Renal pelvis (tissue), 4 donors: ENCODE results near the gene MAML1. TPM values are rescaled to one million over a fixed set of nuclear protein-coding genes. Genes with fewer than 3 reads are reported as not detected.
"Not testable (repeated sequence)": the region's sequence is repeated elsewhere in the genome, so short reads cannot be mapped to it uniquely, and the experiment has no call there.

Experiments
- DNase-seq: peaks from one replicate; pipeline ENCODE4 v3.0.0-alpha.2; 2013
- polyA plus RNA-seq, 3 donors: library from polyadenylated mRNA; unstranded; fragments of 120-200 nt; gene quantifications; one replicate each; pipeline ENCODE4 v1.2.1, GENCODE V29; 2013; ENCODE audit not compliant: insufficient read length in 3 of 3

MAML1 gene
- polyA plus RNA-seq, 3 donors: 41.0 to 51.1 (median 41.6) TPM

DNA sequence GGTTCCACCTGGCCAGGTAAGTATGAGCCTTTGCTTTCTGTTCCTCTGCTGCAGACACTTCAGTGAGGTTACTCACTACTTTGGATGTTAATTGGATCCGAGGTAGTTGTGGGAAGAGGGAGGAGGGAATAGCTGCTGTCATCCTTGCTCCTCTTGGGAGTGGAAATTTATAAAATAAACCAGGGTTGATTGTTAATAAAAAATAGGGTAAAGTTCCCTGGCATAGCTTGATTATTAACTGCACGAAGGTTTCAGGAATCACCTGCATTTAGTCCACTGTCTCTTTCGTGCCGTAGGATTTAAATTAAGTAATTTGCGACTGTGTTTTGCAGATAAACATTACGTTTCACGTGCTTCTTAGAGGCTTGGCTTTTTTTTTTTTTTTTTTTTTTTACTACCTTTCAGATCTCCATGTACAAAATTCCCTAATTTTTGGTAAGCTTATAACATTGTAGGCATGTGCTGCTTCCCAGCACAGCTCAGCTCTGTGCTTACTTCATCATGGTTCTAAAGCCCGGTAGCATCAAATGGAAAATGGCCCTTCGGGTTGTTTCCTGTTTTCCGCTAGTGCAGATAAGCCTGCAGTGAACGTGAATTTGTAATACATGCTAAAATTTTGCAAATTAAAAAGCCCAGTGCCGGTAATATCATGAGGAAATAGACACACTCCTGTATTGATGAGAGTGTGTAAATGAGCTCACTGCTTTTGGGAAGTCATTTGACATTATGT lies 34.3 kb downstream of the MAML1 start:
- no peak for DNase-seq

DNA sequence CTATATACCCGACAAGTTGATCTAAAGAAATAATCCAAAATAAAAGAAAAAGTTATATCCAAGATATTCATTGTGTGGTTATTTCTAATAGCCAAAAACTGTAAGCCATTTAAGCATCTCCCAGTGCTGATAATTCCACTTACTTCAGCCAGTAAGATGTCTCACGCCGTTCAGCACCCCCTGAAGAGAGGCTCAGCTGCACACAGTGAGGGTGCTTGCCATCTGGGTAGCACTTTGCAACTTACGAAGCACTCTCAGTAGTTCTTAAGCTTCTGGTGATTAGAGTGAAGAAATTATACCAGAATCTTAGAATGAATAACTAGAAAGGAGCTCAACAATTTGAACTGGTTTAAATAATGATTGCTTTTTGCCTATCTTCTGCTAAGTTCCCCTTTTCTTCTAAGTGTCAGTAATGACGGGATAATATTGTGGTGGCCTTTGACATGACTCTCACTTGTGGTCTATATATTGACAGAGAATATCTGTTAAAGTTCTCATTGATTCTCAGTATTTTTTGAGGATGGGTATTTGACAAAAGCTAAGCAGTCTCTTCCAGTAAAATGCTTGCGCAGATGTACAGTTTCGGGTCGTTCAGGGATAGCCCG lies 35.0 kb downstream of the MAML1 start:
- DNase-seq: no peak

DNA sequence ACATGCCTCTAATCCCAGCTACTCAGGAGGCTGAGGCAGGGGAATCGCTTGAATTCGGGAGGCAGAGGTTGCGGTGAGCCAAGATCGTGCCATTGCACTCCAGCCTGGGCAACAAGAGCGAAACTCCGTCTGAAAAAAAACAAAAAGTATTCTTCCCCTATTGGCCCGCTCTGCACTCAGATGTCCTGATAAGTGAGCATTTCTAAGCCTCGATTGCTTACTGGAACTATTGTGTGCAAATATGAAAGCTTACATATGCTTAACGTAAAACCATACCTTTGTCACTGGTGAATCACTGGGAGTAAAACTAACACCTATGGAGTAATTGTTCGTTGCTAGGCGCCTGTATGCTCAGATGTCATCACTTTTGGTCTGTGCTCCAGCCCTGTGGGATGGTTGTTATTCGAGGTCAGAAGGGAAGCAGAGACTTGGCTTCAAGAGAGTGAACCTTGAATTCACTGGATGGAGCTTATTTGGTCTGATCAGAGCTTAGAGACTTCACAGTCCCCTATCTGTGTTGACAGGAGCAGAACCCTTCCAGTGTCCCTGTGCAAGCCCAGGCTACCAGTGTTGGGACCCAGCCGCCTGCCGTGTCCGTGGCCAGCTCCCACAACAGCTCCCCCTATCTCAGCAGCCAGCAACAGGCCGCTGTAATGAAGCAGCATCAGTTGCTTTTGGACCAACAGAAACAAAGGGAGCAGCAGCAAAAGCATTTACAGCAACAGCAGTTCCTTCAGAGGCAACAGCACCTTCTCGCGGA lies 35.9 kb downstream of the MAML1 start:
- DNase-seq: no peak

DNA sequence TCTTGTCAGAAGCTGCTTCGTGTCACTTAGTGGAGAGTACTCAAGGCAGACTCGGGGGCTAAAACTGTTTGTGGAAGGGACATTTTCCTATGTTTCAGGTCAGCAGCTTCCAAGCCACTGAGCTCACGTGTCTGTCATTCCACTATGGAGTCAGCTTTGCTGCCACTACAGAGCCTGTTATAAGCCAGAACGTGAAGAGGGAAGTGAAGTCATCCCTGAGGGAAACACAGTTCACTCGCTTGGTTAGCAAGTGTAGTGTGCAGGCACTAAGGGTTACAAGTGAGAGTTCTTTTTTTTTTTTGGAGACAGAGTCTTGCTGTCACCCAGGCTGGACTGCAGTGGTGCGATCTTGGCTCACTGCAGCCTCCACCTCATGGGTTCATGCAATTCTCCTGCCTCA lies 36.6 kb downstream of the MAML1 start:
- DNase-seq: no peak

DNA sequence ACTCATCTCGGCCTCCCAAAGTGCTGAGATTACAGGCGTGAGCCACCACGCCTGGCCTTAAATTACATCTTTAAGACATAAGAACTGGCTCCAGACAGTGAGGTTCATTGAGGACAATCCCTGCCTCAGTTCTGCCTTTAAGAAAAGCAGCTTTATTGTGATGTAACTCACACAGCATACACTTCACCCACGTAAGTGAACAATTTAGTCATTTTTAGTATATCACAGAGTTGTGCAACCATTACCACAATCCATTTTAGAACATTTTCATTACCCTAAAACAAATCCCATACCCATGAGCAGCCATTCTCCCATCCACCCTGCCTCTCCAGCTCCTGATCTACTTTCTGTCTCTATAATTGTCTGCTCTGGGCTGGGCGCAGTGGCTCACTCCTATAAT lies 37.2 kb downstream of the MAML1 start:
- DNase-seq: no peak

DNA sequence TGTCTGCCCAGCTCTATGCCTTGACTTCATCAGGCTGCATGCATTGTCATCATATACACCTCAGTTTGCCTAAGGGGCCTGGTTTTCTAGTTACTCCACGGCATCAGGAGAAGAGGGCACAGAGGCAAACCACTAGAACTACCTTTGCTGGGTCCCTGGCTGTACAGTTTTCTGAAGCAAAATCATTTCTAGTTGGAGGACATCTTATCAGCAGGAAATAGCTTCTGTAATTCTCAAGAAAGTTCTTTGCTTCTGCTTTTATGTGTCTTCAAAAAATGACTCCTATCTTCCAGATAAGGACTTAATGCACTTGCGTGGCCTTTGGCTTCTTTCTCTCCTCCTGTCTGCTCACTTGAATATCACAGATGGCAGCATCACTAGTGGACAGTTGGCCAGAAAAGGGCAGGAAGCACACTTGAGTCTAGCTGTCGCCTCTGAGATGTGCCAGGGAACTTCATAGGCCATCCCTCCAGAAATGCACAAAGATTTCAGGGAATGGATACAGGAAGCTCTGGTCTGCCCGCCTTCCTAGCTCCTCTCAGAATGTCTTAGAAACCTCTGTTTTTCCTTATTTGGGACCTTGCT lies 38.8 kb downstream of the MAML1 start:
- no peak for DNase-seq

DNA sequence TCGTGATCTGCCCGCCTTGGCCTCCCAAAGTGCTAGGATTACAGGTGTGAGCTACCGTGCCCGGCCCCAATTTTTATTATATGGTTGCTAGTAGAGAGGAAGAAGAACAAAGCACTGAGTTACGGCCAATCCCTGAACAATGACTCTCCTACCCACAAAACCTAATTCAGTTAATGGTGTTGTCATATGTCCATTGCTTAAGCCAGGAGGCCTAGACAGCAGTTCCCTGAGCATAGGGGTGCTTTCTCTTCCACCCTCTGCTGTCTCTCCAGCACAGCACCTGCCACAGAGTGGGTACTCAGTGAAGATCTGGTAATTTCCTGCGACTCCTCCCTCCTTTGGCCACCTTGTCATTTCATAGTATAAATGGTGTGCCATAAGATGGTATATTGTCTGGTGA lies 39.7 kb downstream of the MAML1 start:
- no peak for DNase-seq

DNA sequence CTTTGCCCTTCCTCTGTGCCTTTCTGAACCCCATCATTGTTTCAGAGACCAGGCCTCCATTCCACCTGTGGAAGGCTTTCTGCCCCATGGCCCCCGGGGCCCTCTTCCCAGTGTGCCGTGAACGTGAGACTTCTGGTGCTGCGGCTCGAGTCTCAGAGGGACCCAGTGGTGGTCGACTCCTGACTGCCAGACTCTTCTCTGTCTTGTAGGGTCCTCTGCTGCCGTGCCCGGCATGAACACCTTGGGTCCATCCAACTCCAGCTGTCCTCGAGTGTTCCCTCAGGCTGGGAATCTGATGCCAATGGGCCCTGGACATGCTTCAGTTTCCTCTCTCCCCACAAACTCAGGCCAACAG lies 41.0 kb downstream of the MAML1 start:
- DNase-seq: no peak

DNA sequence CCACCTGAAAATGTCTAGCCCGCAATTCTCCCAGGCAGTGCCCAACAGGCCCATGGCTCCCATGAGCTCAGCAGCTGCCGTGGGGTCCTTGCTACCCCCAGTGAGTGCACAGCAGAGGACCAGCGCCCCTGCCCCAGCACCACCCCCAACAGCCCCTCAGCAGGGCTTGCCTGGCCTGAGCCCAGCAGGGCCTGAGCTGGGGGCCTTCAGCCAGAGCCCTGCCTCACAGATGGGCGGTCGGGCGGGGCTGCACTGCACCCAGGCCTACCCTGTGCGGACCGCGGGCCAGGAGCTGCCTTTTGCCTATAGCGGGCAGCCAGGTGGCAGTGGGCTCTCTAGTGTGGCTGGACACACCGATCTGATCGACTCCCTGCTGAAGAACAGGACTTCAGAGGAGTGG lies 41.8 kb downstream of the MAML1 start:
- no peak for DNase-seq

DNA sequence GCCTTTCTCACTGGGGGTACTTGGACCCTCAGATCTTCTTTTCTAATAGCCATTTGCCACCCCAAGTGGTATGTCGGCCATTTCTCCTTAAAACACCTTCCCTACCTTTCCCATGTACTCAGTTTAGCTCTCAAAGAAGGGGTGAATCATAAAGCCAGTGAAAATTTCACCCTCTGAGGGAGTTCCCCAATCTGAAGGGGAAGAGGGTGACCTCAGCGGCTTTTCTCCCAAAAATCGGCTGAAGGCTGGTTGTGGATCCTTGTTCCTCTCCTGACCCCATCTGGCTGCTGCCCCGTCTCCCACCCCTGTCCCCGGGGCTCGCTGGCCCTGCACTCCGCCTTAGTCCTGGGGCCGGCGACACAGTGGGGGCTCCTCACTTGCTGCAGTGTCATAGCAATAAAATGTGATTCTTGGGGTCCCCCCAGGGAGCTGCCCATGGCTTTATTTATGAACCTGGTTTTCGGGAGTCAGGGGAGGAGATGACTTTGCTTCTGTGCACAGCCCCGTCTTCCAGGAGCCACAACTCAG lies 43.9 kb downstream of the MAML1 start:
- DNase-seq: no peak

DNA sequence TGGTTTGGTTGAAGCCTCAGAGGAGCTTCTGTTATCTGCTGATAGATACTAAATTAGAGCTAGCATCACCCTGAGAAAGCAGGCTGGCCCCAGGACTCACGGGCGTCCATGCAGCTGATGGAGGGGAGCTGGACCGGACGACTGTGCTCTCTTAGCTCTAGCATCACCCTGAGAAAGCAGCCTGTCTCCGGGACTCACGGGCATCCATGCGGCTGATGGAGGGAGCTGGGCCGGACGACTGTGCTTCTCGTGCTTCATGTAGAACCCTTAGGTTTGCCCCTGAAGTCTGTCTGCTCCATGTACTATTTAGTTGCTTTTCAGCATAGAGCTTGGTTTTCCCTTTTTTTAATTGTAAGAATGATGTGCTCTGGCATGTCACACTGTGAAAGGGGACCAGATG lies 44.8 kb downstream of the MAML1 start:
- no peak for DNase-seq

DNA sequence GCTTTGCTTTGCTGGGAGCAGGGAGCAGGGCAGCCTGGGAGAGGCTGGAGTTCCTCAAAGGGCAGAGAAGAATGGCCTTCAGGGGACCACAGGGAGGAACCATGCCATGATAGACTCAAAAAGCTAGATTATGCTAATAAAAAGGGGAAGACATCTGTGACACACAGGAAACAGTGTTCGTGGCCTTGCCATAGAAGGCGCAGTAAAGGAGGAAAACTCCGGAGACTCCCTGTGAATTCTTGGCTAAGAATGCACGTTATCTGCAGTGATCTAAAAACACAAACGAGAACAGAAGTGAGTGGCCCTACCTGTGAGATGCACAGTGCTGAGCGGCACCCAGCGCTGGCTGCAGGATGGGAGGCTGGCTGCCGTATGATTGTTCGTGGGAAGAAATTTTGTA lies 45.3 kb downstream of the MAML1 start:
- no peak for DNase-seq

DNA sequence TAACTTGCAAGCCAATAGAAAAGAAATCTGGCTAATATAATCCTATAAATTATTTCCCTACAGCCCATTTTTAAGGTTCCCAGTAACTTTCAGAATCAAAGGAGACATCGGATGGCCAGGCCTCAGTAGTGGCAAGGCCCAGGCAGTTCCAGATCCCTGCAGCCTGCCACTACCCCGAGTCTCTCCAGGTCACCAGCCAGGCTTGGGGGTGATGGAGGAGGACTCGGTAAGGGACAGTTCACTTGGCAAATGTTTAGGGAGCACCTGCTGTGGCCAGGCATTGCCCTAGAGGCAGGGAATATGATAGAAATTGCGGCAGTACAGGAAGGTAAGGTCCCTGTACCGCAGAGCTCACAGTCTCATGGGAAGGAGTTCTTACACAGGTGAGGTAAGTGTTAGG lies 46.0 kb downstream of the MAML1 start:
- DNase-seq: no peak

DNA sequence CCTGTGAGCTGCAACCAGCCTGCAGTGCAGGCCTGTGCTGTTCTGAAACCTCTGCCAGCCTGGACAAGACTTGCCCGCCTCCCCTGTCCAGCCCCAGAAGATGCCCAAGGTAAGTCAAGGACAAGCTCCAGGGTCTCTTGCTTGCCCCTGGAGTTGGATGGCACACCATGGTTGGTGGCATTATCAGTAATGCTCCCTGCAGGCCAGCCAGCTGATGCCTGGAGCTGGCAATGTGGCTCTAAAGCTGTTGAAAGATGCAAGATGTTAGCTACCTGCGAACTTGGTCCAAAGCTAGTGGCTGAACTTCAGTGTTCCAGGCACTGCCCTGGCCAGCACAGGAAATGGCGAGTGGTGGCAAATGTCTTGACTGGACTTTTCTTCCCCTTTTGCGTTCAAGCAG lies 47.2 kb downstream of the MAML1 start:
- DNase-seq: no peak

DNA sequence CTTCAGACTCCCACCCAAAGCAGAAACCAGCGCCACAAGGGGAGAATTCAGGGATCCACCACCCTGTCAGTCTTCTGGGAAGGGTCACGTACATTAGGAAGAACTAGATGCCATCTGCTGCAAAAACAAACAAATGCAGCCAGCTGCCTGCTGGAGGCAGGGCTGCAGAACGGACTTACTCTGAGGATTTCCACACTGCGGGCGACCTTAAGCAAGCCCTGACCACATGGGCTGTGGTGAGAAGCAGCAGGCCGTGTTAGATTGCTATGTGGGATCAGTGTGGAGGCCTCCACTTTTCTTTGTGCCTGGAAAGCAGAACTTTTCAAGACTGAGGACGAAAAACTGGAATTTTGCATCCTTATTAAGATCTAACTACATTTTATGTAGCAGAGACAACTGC lies 47.7 kb downstream of the MAML1 start:
- no peak for DNase-seq

DNA sequence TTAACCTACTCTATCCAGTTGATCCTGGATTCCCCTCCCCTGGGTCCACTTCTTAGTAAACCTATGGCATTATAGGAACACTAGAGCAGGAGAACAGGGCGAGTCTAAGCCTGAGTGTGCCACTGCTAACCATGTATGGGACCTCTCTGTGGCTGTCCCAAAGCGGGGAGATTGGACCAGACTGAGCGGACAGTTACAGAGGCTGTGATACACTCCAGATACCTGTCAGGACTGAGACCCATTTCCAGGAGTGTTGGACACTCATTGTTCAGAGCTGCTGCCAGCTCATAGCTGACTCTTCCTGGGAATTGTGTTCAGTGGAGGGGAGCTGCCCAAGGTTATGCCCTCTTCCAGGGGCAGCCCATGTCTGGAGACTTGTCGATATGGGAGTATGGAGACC lies 49.2 kb downstream of the MAML1 start:
- DNase-seq: no peak

DNA sequence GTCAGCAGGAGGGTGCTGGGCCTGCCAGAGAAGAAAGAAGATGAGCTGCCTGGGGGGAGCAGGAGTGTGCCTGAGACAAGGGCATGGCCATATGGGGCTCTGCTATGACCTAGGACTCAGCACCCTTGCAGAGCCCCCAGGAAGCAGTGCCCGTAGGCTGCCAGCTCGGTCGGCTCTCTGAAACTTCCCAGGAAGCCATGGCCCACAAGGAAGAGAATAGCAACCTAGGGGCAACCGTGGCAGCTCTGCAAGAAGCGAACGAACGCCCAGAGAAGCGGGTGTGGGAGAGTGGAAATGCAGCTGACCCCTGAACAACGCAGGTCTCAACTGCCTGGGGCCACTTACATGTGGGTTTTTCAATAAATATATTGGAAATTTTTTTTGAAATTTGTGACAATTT lies 50.5 kb downstream of the MAML1 start:
- no peak for DNase-seq

DNA sequence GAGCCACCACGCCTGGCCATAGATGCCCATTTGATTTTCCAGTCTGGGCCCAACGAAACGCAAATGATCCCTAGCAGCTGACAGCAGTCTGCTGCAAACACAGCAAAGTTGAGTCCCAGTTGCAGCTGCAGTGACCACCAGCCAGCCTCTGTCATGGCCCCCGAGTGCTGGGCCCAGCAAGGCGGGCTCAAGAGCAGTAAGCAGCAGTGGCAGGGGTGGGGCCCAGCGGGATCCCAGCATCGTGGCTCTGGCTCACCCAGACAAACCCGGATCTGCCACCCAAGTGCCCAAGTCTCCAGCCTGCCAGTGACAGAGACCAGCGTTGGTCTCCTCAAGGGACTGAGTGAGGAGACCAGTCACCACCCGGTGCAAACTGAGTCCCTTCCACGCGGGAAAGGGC lies 54.2 kb downstream of the MAML1 start:
- DNase-seq: no peak

DNA sequence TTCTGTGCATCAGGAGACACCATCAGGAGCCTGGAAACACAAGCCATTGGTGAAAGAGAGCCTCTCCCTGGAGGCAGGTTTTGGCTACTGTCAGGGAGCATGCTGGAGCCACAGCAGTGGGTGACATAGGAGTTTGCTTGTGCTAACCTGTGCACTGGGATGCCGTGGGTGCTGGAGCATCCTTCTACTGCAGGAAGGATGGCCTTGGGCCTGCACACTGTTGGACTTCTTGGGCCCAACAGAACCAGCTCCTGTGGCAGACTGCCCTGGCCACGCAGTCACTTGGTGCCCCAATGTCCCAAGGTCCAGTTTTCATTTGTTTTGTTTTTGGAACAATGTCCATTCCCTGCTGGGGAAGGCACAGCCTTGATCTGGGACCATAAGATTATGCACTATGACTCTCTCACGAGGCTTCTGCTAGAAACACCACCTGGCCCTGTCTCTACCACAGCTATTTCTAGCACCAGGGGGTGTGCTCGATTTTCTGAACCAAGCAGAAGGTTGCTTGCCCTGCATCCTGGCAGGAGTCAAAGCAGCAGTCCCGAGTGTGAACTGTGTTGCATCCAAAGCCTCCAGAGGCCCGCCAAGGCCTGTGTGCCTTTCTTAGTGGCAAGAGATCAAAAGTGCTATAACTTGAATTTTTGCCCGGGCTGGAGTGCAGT lies 55.7 kb downstream of the MAML1 start:
- no peak for DNase-seq

DNA sequence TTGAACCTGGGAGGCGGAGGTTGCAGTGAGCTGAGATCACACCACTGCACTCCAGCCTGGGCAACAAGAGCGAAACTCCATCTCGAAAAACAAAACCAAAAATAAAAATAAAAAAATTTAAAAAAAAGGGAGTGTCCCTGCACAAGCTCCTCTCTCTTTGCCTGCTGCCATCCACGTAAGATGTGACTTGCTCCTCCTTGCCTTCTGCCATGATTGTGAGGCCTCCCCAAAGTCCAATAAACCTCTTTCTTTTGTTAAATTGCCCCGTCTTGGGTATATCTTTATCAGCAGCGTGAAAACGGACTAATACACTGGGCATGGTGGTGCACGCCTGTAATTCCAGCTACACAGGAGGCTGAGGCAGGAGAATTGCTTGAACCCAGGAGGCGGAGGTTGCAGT lies 56.7 kb downstream of the MAML1 start:
- not testable (repeated sequence) for DNase-seq

DNA sequence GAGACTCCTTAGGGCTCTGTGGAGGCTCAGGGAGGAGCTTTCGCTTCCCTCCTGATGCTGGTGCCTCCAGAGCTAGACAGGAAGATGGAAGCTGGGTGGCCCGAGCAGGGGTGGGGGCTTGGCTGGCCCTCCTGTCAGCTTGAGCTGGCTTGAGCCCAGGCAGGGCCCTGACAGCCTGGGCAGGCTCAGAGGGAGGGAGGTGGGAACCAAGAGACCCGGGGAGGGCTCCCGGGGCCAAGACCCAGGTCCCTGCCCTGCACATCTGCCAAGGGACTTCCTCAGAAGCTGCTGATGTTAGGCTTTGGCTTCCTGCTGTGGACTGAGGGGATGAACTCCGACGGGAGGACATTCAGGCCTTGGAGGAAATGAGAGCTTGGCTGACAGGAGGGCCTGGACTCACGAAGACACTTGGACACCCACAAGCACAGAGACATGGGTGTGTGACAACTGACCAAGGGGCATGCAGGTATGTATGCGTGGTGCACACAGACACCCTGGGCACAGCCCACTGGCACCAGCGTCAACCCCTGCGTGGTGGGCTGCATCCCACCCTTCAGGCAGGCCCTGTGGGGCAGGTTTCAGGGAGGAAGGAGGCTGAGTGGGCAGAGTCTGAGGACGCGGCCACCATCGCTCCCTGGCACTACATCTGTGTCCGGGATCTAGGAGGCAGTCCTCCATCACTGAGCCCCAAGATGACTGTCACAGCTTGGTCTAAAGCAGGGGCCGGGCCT lies 59.4 kb downstream of the MAML1 start:
- DNase-seq: no peak
